GM21737 (cell line): ENCODE data around the gene DUSP1.

Experiments used
- ATAC-seq: cut with Tn5 transposase; IDR thresholded peaks from one replicate; pipeline ENCODE4 v1.9.1; 2021; ENCODE audit warnings: mild to moderate bottlenecking, moderate library complexity; ENCODE audit not compliant: unreplicated experiment

The DUSP1 gene

DNA sequence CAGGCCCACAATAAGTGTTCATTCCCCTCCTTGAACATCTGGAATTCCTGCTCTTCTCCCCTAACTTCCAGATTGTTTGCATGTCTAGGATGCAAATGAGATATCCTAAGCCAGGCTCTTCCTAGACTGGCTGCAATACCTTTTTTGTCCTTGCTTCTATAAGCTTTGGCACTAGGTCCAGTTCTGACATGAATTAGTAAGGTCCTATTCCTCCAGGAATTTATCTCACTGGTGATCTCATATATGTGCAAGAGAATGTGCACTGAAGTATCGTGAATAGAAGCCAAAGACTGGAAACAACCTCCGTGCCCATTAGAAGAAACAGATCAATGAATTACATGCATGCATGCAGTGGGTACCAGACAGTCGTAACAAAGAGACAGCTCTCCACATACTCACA is 25.2 kb downstream of the DUSP1 start:
- no peak for ATAC-seq

DNA sequence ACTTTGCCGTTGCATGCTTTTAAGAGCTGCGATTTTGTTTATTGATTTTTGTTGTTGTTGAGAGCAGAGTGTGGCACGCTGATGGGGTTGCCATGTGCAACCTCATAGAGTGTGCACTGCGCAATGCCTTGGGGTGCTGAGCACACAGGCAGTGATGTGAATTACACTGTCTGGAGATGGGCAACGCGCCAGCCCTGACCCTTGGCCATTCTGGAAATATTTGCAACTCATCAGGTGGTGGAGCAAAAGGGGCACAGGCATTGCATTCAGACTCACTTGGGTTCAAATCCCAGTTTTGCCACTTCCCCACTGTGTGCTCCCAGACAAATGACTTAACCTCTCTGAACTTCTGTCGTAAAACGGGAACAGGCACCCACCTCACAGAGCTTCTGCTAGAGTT is 25.6 kb downstream of the DUSP1 start:
- no peak for ATAC-seq

DNA sequence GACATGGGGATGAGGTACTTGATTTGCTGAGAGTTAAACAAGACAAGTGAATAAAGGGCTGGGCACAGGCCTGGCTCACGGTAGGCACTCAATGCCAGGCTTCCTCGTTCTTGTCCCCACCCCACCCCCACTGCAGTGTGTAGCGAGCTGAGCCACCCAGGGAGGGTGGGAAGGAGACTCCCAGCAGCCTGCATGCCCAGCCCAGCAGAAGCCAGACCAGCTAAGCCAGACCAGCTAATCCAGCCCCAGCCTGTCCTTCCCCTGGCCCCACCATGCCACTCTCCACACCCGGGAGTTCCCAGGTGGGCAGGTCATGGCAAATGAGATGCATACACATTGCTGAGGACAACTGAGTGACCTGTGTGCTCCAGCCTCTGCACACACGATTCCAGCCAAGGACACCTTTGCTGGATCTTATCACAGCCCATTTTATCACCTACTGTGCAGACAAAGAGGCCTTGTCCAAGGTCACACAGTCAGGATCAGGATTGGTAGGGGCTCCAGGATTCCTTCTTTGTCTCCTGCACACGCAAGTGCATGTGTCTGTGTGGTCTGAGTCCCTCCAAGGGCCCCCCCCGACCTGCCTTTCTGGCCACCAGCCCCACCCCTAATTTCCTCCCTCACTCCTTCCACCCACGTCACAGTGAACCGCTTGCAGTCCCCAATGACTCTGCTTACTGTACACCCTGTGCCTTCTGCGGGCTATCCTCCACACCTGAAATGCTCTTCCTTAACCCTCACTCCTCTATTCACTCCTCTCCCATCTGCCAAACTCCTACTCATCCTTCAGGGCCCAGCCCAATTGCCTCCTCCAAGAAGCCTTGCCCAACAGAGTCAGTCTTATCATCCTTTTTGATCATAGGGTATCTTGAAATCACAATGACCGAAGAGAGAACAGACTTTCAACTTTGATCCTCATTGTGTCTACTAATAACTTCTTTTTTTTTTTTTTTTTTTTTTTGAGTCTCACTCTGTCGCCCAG is 26.6 kb downstream of the DUSP1 start:
- no peak for ATAC-seq

DNA sequence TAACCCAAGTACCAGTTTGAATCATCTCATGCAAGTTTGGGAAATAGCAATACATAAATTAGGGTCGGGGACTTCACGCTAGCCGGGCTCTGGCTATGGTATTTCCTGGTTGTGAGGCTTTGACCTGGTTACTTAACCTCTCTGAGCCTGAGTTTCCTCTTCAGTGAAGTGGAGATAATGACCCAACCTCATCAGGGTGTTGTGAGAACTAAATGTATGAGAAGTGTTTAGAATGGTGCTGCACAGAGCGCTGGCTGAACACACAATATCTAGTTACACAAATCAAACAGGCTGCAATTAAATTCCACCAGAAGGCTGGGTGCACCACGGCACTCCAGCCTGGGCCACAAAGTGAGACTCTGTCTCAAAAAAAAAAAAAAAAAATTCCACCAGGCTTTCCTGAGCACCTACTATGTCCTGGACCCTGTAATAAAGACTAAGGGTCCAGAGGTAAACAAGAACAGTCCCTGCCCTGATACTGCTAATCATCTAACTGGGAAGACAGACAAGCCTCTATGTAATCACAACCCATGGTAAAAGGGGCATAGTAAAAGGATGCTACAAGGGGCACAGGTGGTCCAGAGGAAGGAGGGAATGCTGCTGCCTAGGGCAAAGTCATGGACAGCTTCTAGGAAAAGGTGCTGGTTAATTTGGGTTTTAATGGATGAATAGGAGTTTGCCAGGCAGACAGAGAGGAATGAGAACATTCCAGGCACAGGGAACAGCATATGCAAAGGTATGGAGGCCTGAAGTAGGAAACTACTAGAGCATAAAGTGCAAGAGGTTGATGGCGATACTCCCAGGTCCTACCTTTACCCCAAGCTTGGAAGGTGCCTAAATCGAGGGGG is 27.7 kb downstream of the DUSP1 start:
- ATAC-seq, result no peak

DNA sequence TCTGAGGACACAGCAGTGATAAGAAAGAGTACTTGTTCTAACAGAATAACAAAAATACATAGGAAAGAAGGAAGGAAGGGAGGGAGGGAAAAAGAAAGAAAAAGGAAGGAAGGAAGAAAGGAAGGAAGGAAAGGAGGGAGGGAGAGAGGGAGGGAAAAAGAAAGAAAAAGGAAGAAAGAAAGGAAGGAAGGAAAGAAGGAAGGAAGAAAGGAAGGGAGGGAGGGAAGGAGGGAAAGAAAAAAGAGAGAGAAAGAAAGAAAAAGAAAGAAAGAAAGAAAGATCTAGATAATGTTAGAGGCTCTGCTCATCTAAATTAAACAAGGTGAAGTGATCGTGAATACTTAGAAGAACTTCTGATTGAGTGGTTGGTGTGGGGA is 29.8 kb downstream of the DUSP1 start:
- ATAC-seq, result no peak

DNA sequence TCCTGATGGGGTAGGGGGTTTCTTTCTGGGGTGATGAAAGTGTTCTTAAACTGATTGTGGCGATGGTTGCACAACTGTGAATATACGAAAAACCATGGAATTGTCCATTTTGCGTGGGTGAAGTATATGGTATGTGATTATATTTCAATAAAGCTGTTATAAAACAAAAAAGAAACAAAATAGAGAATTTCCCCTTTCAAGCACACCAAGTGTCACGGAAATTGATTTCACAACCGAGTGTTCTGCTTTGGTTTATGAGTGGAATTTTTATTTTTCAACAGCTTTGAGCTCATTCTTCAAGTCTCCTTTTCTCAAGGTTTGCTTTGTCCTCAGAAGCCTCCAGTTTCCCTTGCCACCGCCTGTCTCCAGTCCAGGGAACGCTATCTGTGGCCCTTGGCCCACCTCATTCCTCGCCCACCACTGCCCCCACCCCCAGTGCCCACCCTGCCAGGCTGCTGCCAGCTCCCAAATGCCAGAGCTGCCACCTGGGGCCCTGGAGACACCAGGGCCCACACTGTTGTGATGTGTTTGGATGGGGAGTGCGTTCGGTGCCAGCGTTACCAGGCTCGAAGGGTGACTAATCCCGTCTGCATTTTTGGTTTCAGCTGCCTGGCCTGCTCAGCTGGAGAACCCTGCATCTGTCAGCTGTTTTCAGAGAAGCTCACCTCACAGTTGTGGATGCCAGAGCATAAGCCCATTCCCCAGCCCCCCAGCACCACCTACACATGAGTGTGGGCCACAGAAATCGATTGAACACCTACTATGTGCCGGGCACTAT is 30.4 kb downstream of the DUSP1 start:
- no peak for ATAC-seq

DNA sequence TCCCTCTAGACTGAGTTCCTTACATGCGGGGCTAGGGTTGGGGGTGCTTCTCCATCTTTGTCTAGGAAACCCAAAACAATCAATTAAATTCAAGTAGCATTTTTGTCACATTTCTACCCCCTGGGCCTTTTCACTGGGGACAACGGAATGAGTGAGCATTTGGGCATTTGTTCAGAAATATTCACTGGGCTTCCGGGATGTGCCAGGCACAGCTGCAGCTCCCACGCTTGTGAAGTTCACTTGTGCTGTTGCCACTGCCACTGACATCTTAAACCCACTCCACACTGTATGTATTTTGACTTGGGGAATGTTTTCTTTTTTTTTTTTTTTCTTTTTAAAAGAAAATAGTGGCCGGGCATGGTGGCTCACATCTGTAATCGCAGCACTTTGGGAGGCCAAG is 31.6 kb downstream of the DUSP1 start:
- ATAC-seq, result no peak

DNA sequence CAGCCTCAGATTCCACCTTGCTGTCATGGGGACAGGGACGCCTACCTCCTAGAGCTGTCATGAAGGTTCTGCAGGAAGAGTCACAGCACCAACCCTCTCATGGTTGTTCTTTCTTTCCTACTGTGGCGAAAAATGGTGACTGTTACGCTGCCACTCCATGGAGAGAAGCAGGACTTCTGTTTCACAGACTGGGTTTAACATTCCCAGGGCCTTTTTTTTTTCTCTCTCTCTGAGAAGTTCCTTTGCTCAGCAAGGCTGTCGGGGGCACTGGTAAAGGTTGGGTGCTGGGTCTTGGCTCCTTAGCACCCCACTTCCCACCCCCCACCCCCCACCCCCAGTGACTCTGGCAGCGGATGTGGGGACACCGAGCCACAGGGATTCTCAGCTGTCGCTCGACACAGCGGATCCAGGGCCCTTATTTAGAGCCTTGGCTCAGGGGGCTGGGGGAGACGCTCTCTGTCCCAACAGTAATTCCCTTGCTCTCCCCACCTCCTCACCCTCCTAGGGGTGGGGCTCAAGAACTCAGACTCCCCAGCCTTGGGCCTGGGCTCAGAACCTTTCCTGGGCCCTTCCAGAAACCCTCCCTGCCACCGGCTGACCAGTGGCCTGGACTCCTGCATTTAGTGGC is 34.4 kb downstream of the DUSP1 start:
- no peak for ATAC-seq

DNA sequence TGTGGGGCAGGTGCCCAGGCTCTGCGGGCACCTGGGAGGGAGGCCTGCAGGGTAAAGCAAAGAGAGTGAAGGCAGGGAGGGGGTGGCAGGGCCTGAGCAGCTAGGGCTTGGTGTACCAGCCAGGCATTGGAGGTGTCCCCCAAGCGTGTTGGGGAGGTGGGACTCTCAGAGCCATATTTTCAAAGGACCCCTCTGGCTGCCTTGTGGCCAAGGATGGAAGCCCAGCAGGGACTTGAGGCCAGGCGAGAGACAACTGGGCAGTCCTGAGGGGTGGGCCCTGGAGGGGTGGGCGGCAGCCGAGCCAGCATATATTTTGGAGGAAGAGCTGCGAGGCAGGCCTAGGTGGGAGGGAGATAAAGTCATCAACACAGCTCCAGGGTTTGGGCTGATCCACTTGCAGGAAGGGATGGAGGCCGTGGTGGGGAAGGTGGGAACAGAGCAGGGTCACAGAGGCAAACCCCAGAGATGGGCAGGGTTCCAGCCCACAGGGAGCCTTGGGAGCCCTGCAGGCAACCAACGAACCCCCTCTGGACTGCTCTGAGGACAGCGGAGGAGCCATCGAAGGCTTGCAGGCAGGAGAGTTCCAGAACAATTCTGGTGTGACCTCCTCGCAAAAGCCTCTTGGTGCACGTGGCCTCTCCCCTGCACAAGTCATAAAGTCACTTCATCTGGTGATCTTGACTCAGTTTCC is 35.7 kb downstream of the DUSP1 start:
- ATAC-seq, result no peak

DNA sequence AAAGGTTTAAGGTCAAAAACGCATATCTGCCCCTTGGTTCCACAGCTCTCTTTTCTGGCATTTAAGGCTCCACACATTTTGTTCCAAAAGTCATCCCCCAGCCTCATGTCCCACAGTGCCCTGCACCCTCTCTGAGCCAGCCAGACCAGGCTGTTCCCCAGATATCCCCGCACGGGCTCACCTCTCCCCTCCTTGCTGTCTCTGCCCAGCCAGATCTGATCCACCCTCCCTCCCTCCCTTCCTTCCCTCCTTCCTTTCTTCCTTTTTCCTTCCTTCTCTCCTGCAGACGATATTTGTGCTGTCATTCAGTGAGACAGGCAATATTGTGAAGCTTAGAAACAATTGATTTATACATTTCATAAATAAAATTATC is 37.0 kb downstream of the DUSP1 start:
- no peak for ATAC-seq

DNA sequence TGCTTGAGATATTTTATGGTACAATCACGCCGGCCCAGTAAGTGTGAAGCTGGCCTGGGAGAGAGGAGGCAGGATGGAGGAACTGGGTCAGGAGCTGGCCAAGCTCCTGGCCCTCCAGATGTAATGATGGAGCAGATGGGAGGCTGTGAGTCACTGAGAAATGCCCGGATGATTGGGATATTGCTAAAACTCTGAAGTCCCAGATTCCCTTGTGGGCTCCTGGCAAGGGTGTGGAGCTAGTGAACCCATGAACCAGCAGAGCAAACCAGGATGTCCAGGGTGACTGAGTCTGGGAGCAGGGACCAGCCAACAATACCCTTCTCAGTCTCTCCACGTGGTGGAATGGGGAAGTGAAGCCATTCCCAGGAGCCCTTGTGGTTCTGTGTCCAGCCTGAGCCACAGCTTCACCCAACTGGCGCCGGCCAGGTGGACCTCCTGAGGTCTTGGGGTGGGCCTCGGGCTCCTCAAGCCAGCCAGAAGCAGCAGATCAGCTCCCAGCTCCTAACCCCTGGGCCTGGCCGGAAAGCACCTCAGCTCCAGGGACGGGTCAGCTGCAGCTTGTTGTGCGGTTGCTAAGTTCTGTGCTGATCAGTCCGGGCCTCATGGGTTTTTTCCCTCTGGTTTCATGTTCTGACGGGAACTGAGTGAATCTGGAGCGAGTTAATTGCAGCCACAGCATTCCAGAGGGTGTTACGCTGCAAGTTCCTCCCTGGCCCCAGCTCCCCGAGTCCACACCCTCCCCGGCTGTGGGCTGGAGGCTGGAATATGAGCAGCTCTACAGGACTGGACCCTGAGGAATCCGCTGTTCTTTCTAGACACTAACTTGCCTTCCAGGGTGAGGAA is 37.6 kb downstream of the DUSP1 start:
- no peak for ATAC-seq

DNA sequence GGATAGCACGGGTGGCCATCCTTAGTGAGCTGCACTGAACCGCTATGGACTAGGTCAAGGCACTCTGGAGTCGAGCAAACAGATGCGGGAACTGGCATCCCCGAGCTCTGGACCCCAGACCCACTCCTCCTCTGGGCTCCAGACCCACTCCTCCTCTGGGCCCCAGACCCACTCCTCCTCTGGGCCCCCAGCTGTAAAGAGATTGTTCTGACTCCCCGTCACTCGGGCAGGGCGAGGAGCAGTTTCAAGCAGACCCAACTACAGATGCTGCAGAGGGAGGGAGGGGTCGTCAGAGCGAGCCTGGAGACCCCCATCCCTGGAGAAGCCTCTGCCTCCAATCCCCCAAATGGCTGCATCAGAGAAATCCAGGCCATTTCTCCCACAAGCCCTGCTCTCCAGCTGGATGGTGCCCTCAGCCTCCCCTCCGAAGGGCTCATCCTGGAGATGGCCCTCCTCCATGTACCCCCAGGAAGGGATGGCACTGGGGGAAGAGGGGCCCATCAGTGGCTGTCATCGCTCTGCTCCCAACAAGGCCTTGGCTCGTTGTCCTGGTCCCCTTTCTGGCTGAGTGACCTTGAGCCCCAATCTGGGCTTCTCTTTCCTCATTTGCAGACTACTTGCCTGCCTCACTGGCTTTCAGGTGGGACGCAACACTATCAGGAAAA is 38.7 kb downstream of the DUSP1 start:
- ATAC-seq, result no peak

DNA sequence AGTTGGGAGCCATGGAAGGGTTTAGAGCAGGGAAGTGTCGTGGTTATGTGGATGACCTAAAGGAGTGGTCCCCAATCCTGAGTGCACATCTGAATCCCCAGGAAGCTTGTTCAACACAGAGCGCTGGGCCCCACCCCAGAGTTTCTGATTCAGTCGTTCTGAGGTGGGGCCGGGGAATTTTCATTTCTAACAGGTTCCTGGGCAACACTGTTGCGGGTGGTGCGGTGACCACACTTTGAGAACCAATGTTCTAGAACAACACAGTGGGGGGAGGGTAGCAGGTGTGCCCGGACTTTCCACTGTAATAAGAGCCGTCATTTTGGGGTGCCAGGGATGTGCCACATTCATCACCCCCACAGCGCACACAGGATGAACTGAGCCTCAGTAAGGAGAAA is 39.3 kb downstream of the DUSP1 start:
- no peak for ATAC-seq

DNA sequence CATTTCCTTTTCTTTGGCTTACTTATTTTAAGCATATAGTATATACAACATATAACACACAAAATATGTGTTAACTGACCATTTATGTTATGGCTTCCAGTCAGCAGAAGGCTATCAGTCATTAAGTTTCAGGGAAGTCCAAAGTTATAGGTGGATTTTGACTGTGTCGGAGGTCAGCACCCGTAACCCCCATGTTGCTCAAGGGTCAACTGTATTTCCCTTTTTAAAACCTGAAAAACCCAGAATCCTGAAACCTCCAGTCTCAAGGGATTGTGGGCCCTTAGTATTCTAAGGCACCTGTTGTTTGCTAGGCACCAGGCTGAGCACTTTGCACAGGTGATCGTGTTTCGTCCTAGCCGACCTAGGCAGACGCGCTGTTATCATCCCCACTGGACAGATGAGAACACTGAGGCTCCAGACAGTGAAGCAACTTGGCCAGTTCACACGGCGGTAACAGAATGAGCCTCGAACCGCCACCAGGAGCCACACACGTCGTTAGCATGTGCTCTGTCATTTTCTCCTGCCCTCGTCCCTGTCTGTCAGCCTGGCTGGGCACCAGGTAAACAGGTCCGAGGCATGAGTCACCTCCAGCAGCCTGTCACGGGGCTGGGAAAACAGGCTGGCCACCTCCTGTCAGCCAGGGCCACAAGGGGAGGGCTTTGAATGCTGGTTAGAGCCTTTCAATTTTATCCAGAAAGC is 39.9 kb downstream of the DUSP1 start:
- no peak for ATAC-seq

DNA sequence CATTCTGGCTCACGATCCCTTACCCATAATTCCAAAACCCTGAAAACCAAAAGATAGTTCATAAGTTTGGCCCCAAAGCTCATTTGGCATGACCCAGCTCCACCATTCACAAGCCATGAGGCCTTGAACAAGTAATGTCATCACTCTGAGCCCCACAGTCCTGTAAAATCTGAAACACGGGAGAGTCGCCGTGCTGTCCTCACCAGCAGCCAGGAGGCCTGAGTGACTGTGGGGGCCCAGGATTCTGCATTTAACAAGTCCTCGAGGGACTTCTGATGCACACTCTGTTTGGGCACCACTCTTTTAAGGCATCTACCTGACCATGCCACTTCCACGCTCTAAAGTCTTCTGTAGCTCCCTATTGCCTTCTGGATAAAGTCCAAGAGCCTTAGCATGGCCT is 40.8 kb downstream of the DUSP1 start:
- ATAC-seq, result no peak

DNA sequence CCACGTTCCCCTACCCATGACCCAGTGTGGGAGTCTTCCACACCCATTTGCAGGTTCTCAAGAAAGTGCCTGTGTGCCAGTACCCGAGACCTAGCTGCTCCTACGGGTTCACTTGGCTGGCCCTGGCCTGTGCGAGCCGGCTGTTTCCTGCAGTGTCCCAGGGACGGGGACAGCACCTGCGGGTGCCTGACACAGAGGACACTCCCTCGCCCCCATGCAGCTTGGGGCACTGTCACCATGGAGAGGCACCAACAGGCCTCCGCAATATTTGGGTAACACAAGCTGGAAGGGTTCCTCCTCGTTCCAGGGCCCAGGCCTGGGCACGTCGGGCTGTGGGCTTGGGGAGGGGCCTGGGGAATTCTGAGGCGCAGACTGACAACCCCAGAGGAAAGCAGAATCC is 41.4 kb downstream of the DUSP1 start:
- no peak for ATAC-seq

DNA sequence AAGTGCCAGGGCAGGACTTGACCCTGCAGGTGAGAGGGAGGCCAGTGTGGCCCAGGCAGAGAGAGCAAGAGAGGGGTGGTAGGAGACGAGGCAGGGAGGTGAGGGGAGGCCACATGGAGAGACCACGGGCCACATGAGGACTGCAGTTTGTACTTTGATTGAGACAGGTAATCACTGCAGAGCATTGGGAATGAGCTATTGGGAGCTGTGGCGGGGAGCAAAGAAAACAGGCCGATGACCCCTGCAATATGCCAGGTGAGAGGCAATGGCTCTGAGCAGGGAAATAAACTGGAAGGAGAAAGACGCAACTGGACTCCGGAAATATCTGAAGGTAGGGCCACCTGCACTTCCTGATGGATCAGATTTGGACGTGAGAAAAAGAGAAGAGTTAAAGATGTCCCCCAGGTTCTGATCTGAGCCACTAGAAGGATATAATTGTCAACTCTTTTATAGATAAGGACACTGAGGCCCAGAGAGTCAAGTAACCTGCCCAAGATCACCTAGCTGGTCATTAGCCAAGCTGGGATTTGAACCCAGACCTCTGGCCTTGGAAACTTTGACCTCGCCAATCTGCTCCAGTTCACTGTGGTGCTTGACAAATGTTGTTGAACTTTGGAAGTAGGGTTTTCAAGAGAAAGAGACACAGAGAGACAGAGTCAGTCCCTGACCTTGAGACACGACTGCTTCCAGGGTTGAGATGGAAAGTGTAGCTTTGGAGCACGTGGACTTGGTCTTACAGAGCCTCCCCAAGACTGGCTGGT is 42.3 kb downstream of the DUSP1 start:
- no peak for ATAC-seq
